ENCODE data around the gene PPFIBP1.

PPFIBP1 gene

GRCh38 chr12:27571463-27571862 lies 47.5 kb downstream of the PPFIBP1 start:
- H3K4me3 ChIP-seq (replicated peaks in 1 of 2; ENCODE audit: low read depth in 2 of 2, low read length in 2 of 2), result no peak overlapping the region
- TF ChIP-seq CTCF (IDR thresholded peaks at IDR 0.05; ENCODE audit: low read depth, low read length), result no peak
- peak; percentile 61 to 95 for DNase-seq (ENCODE audit: low read depth in 2 of 2)

DNA sequence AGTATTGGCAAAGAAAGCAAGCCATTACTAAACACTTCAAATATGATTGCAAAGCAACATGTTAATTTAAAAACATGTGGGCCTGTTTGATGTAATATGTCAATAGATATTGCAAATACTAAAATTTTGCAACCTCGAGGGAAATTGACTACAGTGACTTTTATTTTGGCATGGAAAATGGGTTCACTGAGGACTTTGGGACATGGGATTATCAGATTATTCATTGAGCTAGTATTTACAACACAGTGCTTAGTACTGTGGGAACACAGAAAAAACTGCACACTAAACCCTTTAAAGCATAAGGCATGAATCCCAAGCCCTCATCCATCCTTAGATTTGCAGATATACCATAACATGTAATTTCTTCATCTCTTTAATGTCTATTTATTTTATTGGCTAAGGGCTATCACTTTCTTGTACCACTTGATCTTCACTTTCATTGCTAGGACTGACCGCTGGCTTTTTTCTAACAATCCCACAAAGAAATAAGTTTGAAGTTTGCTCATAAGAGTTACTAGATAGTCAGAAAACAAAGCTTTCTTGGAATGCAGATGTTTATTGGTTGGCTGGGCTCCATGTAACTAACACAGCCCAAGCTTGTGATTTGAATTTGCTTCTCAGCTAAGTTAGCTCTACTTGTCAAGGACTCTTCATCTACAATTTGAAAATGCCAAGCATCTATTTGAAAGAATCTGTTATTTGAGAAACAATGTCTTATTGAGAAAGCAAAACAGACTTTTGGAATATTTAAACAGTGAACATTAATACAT lies 48.7 kb downstream of the PPFIBP1 start:
- DNase-seq (ENCODE audit: low read depth in 2 of 2), result peak; percentile 47 to 64
- H3K4me3 ChIP-seq (replicated peaks in 1 of 2; ENCODE audit: low read depth in 2 of 2, low read length in 2 of 2), result no peak overlapping the region
- TF ChIP-seq CTCF (IDR thresholded peaks at IDR 0.05; ENCODE audit: low read depth, low read length), result no peak

GRCh38 chr12:27573972-27574371 lies 50.0 kb downstream of the PPFIBP1 start:
- DNase-seq (ENCODE audit: low read depth in 2 of 2), result peak; percentile 87 to 98
- H3K4me3 ChIP-seq (replicated peaks in 1 of 2; ENCODE audit: low read depth in 2 of 2, low read length in 2 of 2), result no peak overlapping the region

GRCh38 chr12:27575090-27575761 lies 51.2 kb downstream of the PPFIBP1 start:
- no peak overlapping the region for H3K4me3 ChIP-seq (replicated peaks in 1 of 2; ENCODE audit: low read depth in 2 of 2, low read length in 2 of 2)
- no peak for TF ChIP-seq CTCF (IDR thresholded peaks at IDR 0.05; ENCODE audit: low read depth, low read length)
- DNase-seq (ENCODE audit: low read depth in 2 of 2), result no peak

More at GRCh38 chr12:27573972-27574371, 50.0 kb downstream of the PPFIBP1 start:
- TF ChIP-seq CTCF (IDR thresholded peaks at IDR 0.05; ENCODE audit: low read depth, low read length), result no peak

GRCh38 chr12:27575762-27576118 lies 51.7 kb downstream of the PPFIBP1 start:
- peak in 1 of 2 donors; percentile 42 for DNase-seq (ENCODE audit: low read depth in 2 of 2)
- TF ChIP-seq CTCF (IDR thresholded peaks at IDR 0.05; ENCODE audit: low read depth, low read length), result no peak
- no peak overlapping the region for H3K4me3 ChIP-seq (replicated peaks in 1 of 2; ENCODE audit: low read depth in 2 of 2, low read length in 2 of 2)

DNA sequence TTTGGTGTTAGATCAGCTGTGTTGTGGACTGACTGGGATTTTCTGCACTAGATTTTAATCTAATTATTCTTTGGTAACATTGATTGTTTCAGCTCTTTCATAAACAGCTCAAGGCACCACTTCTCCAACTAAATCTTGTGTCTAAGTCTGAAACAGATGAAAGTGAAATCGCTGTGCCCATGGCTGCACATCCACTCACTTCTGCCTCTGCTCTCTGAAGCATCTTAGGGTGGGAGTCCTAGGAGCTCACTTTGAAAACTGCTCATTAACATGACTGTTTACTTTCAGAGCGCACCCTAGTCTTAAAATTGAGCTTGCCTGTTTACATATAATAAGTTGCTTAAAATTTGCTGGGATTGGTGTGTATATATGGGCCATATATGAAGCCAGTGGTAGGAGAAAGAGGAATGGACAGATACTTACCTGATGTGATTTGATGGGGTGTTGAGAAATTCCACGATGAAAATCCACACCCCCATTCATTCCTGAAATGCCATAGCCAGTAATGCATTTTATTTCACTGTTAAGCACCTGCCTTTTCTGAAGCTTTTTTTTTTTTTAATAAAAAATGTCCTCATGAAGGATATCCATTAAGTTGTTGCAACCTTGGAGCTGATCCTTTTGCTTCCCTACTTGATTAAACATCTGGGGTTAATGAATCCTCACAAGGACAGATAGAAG lies 52.8 kb downstream of the PPFIBP1 start:
- no peak for DNase-seq (ENCODE audit: low read depth in 2 of 2)
- TF ChIP-seq CTCF (IDR thresholded peaks at IDR 0.05; ENCODE audit: low read depth, low read length), result no peak
- no peak overlapping the region for H3K4me3 ChIP-seq (replicated peaks in 1 of 2; ENCODE audit: low read depth in 2 of 2, low read length in 2 of 2)

Data from cardiac fibroblast (primary cell).